GM15510 (cell line): ENCODE data around the gene CD40.

Experiments used
- POLR2A ChIP-seq: IDR thresholded peaks from 3 replicates; pipeline ENCODE4 v1.6.1; 2011; ENCODE audit warnings: borderline replicate concordance; ENCODE audit not compliant: insufficient read length; ENCODE audit errors: extremely low read depth

CD40 gene

GRCh38 chr20:46113113-46113470 is 5.0 kb upstream of the CD40 start:
- no peak for TF ChIP-seq POLR2A

- TF ChIP-seq POLR2A, result no peak
Measured at GRCh38 chr20:46114449-46114848, 3.7 kb upstream of the CD40 start.

GRCh38 chr20:46118481-46119020 is 437 bp downstream of the CD40 start:
- no peak for TF ChIP-seq POLR2A

GRCh38 chr20:46119028-46119546 is 973 bp downstream of the CD40 start:
- TF ChIP-seq POLR2A, result peak; percentile 8

GRCh38 chr20:46119547-46119946 is 1.4 kb downstream of the CD40 start:
- no peak for TF ChIP-seq POLR2A

GRCh38 chr20:46120136-46120535 is 2.0 kb downstream of the CD40 start:
- TF ChIP-seq POLR2A, result no peak

- TF ChIP-seq POLR2A, result no peak
Measured at GRCh38 chr20:46121184-46121930, 3.2 kb downstream of the CD40 start.

GRCh38 chr20:46122071-46122470 is 4.0 kb downstream of the CD40 start:
- TF ChIP-seq POLR2A, result no peak

DNA sequence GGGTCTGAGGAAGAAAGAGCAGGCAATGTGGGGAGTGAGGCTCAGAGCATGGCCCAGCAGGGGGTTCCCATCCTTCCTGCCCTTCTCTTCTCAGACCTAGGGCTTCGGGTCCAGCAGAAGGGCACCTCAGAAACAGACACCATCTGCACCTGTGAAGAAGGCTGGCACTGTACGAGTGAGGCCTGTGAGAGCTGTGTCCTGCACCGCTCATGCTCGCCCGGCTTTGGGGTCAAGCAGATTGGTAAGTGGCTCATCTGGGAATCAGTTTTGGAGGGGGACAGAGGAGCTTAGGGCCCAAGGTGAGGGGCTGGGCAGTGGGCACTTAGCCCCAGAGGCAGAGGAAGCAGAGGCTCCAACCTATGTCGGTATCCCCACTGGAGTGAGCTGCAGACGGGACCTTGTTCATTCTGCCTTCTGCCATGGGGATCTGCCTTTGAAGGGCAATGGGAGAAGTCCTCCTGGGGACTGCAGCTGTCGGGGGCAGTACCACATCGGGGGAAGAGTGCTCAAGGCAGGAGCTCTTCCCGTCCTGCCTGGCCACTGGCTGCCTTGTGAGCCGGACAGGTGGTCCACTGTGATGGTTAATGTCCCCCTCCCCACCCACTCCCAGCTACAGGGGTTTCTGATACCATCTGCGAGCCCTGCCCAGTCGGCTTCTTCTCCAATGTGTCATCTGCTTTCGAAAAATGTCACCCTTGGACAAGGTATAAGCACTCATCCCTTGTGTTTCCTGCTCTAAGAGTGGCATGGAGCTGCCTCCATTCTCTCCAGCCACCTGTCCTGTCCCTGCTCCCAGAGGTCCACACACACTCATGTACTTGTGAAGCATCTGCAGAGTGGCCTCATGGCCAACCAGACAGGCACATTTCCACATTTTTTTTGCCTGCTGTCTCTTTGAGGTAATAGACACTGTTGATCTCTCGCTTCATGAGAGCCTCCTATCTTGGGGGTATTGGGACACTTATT is 4.7 kb downstream of the CD40 start:
- no peak for TF ChIP-seq POLR2A

GRCh38 chr20:46123482-46124245 is 5.5 kb downstream of the CD40 start:
- TF ChIP-seq POLR2A, result no peak

DNA sequence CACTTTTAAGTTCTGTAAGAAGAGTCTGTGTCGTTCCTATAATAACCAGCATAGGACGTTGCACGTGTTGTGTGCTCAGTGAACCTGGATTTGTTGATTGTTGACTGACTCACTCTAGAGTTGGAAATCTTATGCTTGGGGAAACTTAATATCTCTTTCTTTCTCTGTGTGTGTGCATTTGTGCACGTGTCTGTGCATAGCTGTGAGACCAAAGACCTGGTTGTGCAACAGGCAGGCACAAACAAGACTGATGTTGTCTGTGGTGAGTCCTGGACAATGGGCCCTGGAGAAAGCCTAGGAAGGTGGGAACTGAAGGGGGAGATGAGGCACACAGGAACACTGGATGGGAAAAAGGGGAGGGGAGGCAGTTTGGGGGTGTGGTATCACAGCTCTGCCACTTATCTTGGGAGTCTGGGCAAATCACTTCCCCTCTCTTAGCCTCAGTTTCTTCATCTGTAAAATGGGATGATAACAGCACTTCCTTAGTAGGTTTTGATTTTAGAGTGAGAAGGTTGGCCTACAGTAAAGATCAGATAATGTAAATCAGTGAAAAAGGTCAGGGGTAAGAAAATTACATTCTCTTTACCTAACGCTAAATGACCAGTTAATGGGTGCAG is 8.4 kb downstream of the CD40 start:
- no peak for TF ChIP-seq POLR2A

GRCh38 chr20:46127396-46128010 is 9.4 kb downstream of the CD40 start:
- no peak for TF ChIP-seq POLR2A

DNA sequence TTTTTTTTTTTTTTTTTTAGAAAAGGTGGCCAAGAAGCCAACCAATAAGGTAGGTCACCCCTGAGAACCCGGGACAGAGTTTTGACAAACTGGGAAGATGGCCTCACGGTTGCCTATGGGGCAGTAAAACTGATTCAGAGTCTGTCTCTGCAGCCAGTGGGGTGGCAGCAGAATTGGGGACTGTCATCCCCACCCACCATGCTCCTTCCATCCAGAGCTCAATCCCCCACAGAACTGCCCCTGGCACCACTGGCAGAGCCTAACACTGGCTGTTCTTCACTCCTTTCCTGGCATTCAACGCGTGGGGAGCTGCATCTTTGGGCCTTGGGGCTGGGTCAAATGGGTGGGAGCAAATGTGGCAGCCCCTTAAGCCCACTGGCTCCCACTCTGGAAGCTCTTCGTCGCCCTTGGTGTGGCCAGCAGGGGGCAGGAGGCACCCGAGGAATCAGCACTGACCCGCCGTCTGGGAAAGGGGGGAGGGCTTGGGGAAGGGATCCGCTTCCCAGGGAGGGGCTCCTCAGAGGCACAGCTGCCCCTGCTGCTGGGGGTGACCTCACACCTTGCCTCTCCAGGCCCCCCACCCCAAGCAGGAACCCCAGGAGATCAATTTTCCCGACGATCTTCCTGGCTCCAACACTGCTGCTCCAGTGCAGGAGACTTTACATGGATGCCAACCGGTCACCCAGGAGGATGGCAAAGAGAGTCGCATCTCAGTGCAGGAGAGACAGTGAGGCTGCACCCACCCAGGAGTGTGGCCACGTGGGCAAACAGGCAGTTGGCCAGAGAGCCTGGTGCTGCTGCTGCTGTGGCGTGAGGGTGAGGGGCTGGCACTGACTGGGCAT is 10.4 kb downstream of the CD40 start:
- no peak for TF ChIP-seq POLR2A
